PC-3 (cell line): ENCODE results near the gene TCFL5.

ENCODE experiments used
- CTCF ChIP-seq: fragments of 300-600 bp; sonication (generic); conservative IDR thresholded peaks from 2 replicates; pipeline ENCODE4 v1.5.1; 2017; ENCODE audit warnings: antibody characterized with exemption, low read depth, mild to moderate bottlenecking, low read length
- EZH2 ChIP-seq: fragments of 300-600 bp; sonication (generic); IDR thresholded peaks from one replicate; pipeline ENCODE4 v1.6.1; 2017; ENCODE audit warnings: antibody characterized with exemption, mild to moderate bottlenecking, low read length; ENCODE audit not compliant: unreplicated experiment

- no peak for TF ChIP-seq CTCF
- TF ChIP-seq EZH2, result no peak
These were observed at the start of gene TCFL5 for GRCh38 chr20:62861726-62862336.
